ENCODE results near the gene KLHL24. TPM values are rescaled to one million over a fixed set of nuclear protein-coding genes. Genes with fewer than 3 reads are reported as not detected.
"Not testable (repeated sequence)": the region's sequence is repeated elsewhere in the genome, so short reads cannot be mapped to it uniquely, and the experiment has no call there.

Gene KLHL24
- total RNA-seq, 1 donor from 2014 or later, result 114 TPM

GRCh38 chr3:183687705-183688104 lies 52.3 kb downstream of the KLHL24 start:
- peaks cover under 1% of the 10 kb centered on the region for H3K36me3 Mint-ChIP-seq
- no peak overlapping the region for H3K27ac Mint-ChIP-seq
- H3K4me1 Mint-ChIP-seq, result no peaks in the 10 kb centered on the region
- H3K27me3 Mint-ChIP-seq (ENCODE audit: low read depth), result no peaks in the 10 kb centered on the region
- no peak overlapping the region for H3K4me3 Mint-ChIP-seq
- DNase-seq (ENCODE audit: low spot score in 2 of 2, unreplicated experiment in 2 of 2), result no peak
- TF ChIP-seq, protein P1, sequence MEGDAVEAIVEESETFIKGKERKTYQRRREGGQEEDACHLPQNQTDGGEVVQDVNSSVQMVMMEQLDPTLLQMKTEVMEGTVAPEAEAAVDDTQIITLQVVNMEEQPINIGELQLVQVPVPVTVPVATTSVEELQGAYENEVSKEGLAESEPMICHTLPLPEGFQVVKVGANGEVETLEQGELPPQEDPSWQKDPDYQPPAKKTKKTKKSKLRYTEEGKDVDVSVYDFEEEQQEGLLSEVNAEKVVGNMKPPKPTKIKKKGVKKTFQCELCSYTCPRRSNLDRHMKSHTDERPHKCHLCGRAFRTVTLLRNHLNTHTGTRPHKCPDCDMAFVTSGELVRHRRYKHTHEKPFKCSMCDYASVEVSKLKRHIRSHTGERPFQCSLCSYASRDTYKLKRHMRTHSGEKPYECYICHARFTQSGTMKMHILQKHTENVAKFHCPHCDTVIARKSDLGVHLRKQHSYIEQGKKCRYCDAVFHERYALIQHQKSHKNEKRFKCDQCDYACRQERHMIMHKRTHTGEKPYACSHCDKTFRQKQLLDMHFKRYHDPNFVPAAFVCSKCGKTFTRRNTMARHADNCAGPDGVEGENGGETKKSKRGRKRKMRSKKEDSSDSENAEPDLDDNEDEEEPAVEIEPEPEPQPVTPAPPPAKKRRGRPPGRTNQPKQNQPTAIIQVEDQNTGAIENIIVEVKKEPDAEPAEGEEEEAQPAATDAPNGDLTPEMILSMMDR (IDR thresholded peaks at IDR 0.05; ENCODE audit: unreplicated experiment), result no peak
- no peaks in the 10 kb centered on the region for H3K9me3 Mint-ChIP-seq

- Mint-ChIP-seq H3K36me3 (no peaks in the 10 kb centered on the region), H3K27ac (no peak overlapping the region), H3K4me1 (no peaks in the 10 kb centered on the region), H3K4me3 (no peak overlapping the region), H3K9me3 (no peaks in the 10 kb centered on the region), H3K27me3 (ENCODE audit: low read depth) (no peaks in the 10 kb centered on the region)
- TF ChIP-seq, protein P1 (IDR thresholded peaks at IDR 0.05; ENCODE audit: unreplicated experiment), result no peak
- DNase-seq (ENCODE audit: low spot score in 2 of 2, unreplicated experiment in 2 of 2), result no peak
These were observed 53.5 kb downstream of the KLHL24 start for GRCh38 chr3:183688874-183689273.

DNA sequence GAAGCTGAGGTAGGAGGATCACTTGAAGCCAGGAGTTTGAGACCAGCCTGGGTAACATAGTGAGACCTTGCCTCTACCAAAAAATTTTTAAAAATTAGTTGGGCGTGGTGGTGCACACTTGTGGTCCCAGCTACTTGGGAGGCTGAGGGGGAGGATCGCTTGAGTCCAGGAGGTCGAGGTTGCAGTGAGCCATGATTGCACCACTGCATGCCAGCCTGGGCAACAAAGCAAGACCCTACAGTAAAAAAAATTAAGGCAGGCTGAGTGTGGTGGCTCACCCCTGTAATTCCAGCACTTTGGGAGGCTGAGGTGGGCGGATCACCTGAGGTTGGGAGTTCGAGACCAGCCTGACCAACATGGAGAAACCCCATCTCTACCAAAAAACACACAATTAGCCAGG lies 54.2 kb downstream of the KLHL24 start:
- DNase-seq (ENCODE audit: low spot score in 2 of 2, unreplicated experiment in 2 of 2); H3K27me3 Mint-ChIP-seq (ENCODE audit: low read depth); H3K4me3 Mint-ChIP-seq; H3K9me3 Mint-ChIP-seq; H3K27ac Mint-ChIP-seq; H3K4me1 Mint-ChIP-seq; H3K36me3 Mint-ChIP-seq: not testable (repeated sequence)

DNA sequence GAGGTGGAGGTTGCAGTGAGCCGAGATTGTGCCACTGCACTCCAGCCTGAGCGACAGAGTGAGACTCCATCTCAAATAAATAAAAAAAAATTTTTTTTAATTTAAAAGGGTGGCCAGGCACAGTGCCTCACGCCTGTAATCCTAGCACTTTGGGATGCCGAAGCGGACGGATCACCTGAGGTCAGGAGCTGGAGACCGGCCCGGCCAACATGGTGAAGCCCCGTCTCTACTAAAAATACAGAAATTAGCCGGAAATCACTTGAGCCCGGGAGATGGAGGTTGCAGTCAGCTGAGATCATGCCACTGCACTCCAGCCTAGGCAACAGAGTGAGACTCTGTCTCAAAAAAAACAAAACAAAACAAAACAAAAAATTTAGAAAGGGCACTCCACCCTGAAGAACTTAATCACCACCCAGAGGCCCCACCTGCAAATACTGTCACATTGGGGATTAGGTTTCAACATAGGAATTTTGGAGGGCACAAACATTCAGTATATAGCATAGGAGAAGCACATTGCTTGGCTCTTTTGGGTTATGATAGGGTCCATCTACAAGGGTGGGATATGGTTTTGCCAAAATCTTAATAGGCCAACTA lies 55.1 kb downstream of the KLHL24 start:
- TF ChIP-seq, protein P1 (IDR thresholded peaks at IDR 0.05; ENCODE audit: unreplicated experiment), result no peak
- H3K4me3 Mint-ChIP-seq, result no peak overlapping the region
- no peak for DNase-seq (ENCODE audit: low spot score in 2 of 2, unreplicated experiment in 2 of 2)
- no peaks in the 10 kb centered on the region for H3K36me3 Mint-ChIP-seq
- H3K27me3 Mint-ChIP-seq (ENCODE audit: low read depth), result no peaks in the 10 kb centered on the region
- H3K27ac Mint-ChIP-seq, result no peak overlapping the region
- no peaks in the 10 kb centered on the region for H3K9me3 Mint-ChIP-seq
- H3K4me1 Mint-ChIP-seq, result peaks cover 4% of the 10 kb centered on the region

- TF ChIP-seq, protein P1 (IDR thresholded peaks at IDR 0.05; ENCODE audit: unreplicated experiment), result no peak
- H3K4me1 Mint-ChIP-seq, result peaks cover 4% of the 10 kb centered on the region
- H3K36me3 Mint-ChIP-seq, result no peaks in the 10 kb centered on the region
- no peaks in the 10 kb centered on the region for H3K27me3 Mint-ChIP-seq (ENCODE audit: low read depth)
- no peak for DNase-seq (ENCODE audit: low spot score in 2 of 2, unreplicated experiment in 2 of 2)
- H3K27ac Mint-ChIP-seq, result no peak overlapping the region
- H3K4me3 Mint-ChIP-seq, result no peak overlapping the region
- no peaks in the 10 kb centered on the region for H3K9me3 Mint-ChIP-seq
These were observed 57.0 kb downstream of the KLHL24 start for GRCh38 chr3:183692436-183692835.

- TF ChIP-seq, protein P1 (IDR thresholded peaks at IDR 0.05; ENCODE audit: unreplicated experiment), result no peak
- no peaks in the 10 kb centered on the region for H3K36me3 Mint-ChIP-seq
- no peak for DNase-seq (ENCODE audit: low spot score in 2 of 2, unreplicated experiment in 2 of 2)
- H3K4me3 Mint-ChIP-seq, result no peak overlapping the region
- no peaks in the 10 kb centered on the region for H3K9me3 Mint-ChIP-seq
- H3K4me1 Mint-ChIP-seq, result peaks cover 29% of the 10 kb centered on the region
- H3K27me3 Mint-ChIP-seq (ENCODE audit: low read depth), result no peaks in the 10 kb centered on the region
- no peak overlapping the region for H3K27ac Mint-ChIP-seq
These were observed 60.3 kb downstream of the KLHL24 start for GRCh38 chr3:183695569-183696364.
